HG03558 (cell line): Measurements from ENCODE around the gene KCTD16.

ENCODE experiments used
- ATAC-seq: cut with Tn5 transposase; IDR thresholded peaks from one replicate; pipeline ENCODE4 v1.9.1; 2021; ENCODE audit warnings: moderate number of reproducible peaks; ENCODE audit not compliant: unreplicated experiment; ENCODE audit errors: extremely low read depth

The KCTD16 gene

GRCh38 chr5:144273232-144274027 is 102.8 kb downstream of the KCTD16 start:
- ATAC-seq: no peak

- ATAC-seq: no peak
Observed at GRCh38 chr5:144275329-144275728, 104.7 kb downstream of the KCTD16 start.

- ATAC-seq: no peak
Observed at GRCh38 chr5:144276034-144276822, 105.6 kb downstream of the KCTD16 start.

GRCh38 chr5:144281784-144282183 is 111.1 kb downstream of the KCTD16 start:
- ATAC-seq: no peak

GRCh38 chr5:144284036-144284435 is 113.4 kb downstream of the KCTD16 start:
- no peak for ATAC-seq

- no peak for ATAC-seq
Observed at GRCh38 chr5:144284931-144285502, 114.3 kb downstream of the KCTD16 start.

- no peak for ATAC-seq
Observed at GRCh38 chr5:144289277-144289676, 118.6 kb downstream of the KCTD16 start.

GRCh38 chr5:144292029-144292428 is 121.4 kb downstream of the KCTD16 start:
- ATAC-seq: no peak

GRCh38 chr5:144295284-144295683 is 124.6 kb downstream of the KCTD16 start:
- ATAC-seq: no peak

- ATAC-seq: no peak
Observed at GRCh38 chr5:144297081-144297480, 126.4 kb downstream of the KCTD16 start.

GRCh38 chr5:144298658-144299057 is 128.0 kb downstream of the KCTD16 start:
- ATAC-seq: no peak

GRCh38 chr5:144304688-144305087 is 134.0 kb downstream of the KCTD16 start:
- ATAC-seq: no peak

- no peak for ATAC-seq
Observed at GRCh38 chr5:144307736-144308135, 137.1 kb downstream of the KCTD16 start.

GRCh38 chr5:144308174-144308573 is 137.5 kb downstream of the KCTD16 start:
- no peak for ATAC-seq

- ATAC-seq: no peak
Observed at GRCh38 chr5:144308906-144309670, 138.4 kb downstream of the KCTD16 start.

- ATAC-seq: no peak
Observed at GRCh38 chr5:144310621-144311020, 139.9 kb downstream of the KCTD16 start.

- no peak for ATAC-seq
Observed at GRCh38 chr5:144313147-144313726, 142.6 kb downstream of the KCTD16 start.

GRCh38 chr5:144315026-144315425 is 144.4 kb downstream of the KCTD16 start:
- no peak for ATAC-seq

- no peak for ATAC-seq
Observed at GRCh38 chr5:144315994-144316634, 145.4 kb downstream of the KCTD16 start.

- no peak for ATAC-seq
Observed at GRCh38 chr5:144318011-144318410, 147.3 kb downstream of the KCTD16 start.
